Measurements from ENCODE around the gene SMC2.

DNA sequence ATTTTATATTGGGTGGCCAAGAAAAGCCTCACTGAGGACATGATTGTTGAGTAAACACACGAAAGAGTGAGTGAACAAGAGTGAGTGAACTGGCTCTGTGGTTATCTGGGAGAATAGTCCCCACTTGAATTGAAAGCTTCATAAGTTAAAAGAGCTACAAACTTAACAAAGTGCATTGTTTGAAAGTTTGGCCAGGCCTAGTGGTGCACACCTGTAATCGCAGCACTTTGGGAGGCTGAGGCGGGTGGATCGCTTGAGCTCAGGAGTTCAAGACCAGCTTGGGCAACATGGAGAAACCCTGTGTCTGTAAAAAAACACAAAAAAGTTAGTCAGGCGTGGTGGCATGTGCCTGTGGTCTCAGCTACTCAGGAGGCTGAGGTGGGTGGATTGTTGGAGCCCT lies 26.9 kb downstream of the SMC2 start:
- TF ChIP-seq EP300 (IDR thresholded peaks at IDR 0.05) (no peak), JUNB (IDR thresholded peaks at IDR 0.05) (no peak), NPAS2 (CRISPR knock-in tag; IDR thresholded peaks at IDR 0.05; ENCODE audit: borderline replicate concordance) (no peak), PHF8 (IDR thresholded peaks at IDR 0.05; ENCODE audit: borderline replicate concordance, low read depth) (no peak), BHLHE40 (IDR thresholded peaks at IDR 0.05; ENCODE audit: low read depth, low read length) (no peak), CTCF (IDR thresholded peaks at IDR 0.05) (no peak), POLR2A (IDR thresholded peaks at IDR 0.05; ENCODE audit: low read length) (no peak), JUN (IDR thresholded peaks at IDR 0.05) (no peak)
- TF ChIP-seq, protein P1, sequence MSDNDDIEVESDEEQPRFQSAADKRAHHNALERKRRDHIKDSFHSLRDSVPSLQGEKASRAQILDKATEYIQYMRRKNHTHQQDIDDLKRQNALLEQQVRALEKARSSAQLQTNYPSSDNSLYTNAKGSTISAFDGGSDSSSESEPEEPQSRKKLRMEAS (IDR thresholded peaks at IDR 0.05) = no peak

Measured in A549 (cell line).